ENCODE data around the gene CPSF4L. TPM values are rescaled to one million over a fixed set of nuclear protein-coding genes. Genes with fewer than 3 reads are reported as not detected.

The CPSF4L gene
- total and polyA plus RNA-seq, 2 experiments from 2014 or later: not detected

- no peaks in the 10 kb centered on the region for H3K36me3 ChIP-seq (replicated peaks; ENCODE audit: insufficient read depth, low read depth)
Observed at GRCh38 chr17:73301369-73301768, 39.7 kb upstream of the CPSF4L start.

DNA sequence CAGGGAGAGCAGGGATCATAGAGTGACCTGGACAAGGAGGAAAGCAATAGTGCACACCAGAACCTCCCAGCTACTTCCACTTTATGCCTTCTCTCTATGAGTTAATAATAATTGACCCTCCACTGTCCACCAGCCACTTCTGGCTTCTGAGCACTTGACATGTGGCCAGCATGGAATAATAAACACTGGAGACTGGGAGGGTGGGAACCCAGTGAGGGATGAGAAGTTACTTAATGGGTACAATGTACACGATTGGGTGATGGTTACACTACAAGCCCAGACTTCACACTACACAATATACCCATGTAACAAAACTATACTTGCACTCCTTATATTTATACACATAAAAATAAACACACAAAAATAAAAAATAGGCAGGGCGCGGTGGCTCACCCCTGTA lies 38.7 kb upstream of the CPSF4L start:
- Histone ChIP-seq H2AFZ (no peak overlapping the region), H4K20me1 (ENCODE audit: insufficient read depth, poor library complexity, severe bottlenecking) (peaks cover 90% of the 10 kb centered on the region), H3K4me3 (no peak overlapping the region), H3K27me3 (no peaks in the 10 kb centered on the region), H3K36me3 (replicated peaks; ENCODE audit: insufficient read depth, low read depth) (no peaks in the 10 kb centered on the region), H3K79me2 (peaks cover 99% of the 10 kb centered on the region), H3K27ac (no peak overlapping the region), H3K4me2 (no peak overlapping the region), H3K4me1 (ENCODE audit: insufficient read depth) (peaks cover 37% of the 10 kb centered on the region), H3K9me3 (ENCODE audit: low read depth) (no peaks in the 10 kb centered on the region), H3K9me2 (replicated peaks; ENCODE audit: insufficient read depth) (no peaks in the 10 kb centered on the region)
- DNase-seq (ENCODE audit: low spot score): no peak
- TF ChIP-seq EZH2phosphoT487 (IDR thresholded peaks at IDR 0.05; ENCODE audit: low read depth, severe bottlenecking, unreplicated experiment) (no peak), EZH2 (IDR thresholded peaks at IDR 0.05; ENCODE audit: borderline replicate concordance) (no peak), CTCF (IDR thresholded peaks at IDR 0.05; ENCODE audit: poor library complexity) (no peak)
- 92% methylated on average over 3 of the region's 3 CpGs for WGBS (ENCODE audit: low lambda C conversion rate, missing lambda C conversion rate)

More at GRCh38 chr17:73301369-73301768, 39.7 kb upstream of the CPSF4L start:
- 95% methylated on average over 2 of the region's 2 CpGs for WGBS (ENCODE audit: low lambda C conversion rate, missing lambda C conversion rate)
- Histone ChIP-seq H3K79me2 (peaks cover 99% of the 10 kb centered on the region), H3K27me3 (no peaks in the 10 kb centered on the region), H2AFZ (no peak overlapping the region), H3K4me1 (ENCODE audit: insufficient read depth) (peaks cover 45% of the 10 kb centered on the region), H4K20me1 (ENCODE audit: insufficient read depth, poor library complexity, severe bottlenecking) (peaks cover 90% of the 10 kb centered on the region), H3K4me3 (no peak overlapping the region), H3K9me3 (ENCODE audit: low read depth) (no peaks in the 10 kb centered on the region), H3K27ac (no peak overlapping the region), H3K4me2 (no peak overlapping the region), H3K9me2 (replicated peaks; ENCODE audit: insufficient read depth) (no peaks in the 10 kb centered on the region)
- TF ChIP-seq EZH2 (IDR thresholded peaks at IDR 0.05; ENCODE audit: borderline replicate concordance): no peak
- no peak for TF ChIP-seq EZH2phosphoT487 (IDR thresholded peaks at IDR 0.05; ENCODE audit: low read depth, severe bottlenecking, unreplicated experiment)
- no peak for TF ChIP-seq CTCF (IDR thresholded peaks at IDR 0.05; ENCODE audit: poor library complexity)
- DNase-seq (ENCODE audit: low spot score): no peak

GRCh38 chr17:73297934-73298861 lies 36.5 kb upstream of the CPSF4L start:
- peak overlapping the region; percentile 46 for H3K4me2 ChIP-seq
- no peak for DNase-seq (ENCODE audit: low spot score)
- no peaks in the 10 kb centered on the region for H3K9me2 ChIP-seq (replicated peaks; ENCODE audit: insufficient read depth)
- H2AFZ ChIP-seq: no peak overlapping the region
- H3K27ac ChIP-seq: peak overlapping the region; percentile 16
- H3K9me3 ChIP-seq (ENCODE audit: low read depth): no peaks in the 10 kb centered on the region
- no peak for TF ChIP-seq EZH2 (IDR thresholded peaks at IDR 0.05; ENCODE audit: borderline replicate concordance)
- TF ChIP-seq EZH2phosphoT487 (IDR thresholded peaks at IDR 0.05; ENCODE audit: low read depth, severe bottlenecking, unreplicated experiment): no peak
- no peak for TF ChIP-seq CTCF (IDR thresholded peaks at IDR 0.05; ENCODE audit: poor library complexity)
- peaks cover 26% of the 10 kb centered on the region for H3K4me1 ChIP-seq (ENCODE audit: insufficient read depth)
- H3K36me3 ChIP-seq (replicated peaks; ENCODE audit: insufficient read depth, low read depth): no peaks in the 10 kb centered on the region
- H4K20me1 ChIP-seq (ENCODE audit: insufficient read depth, poor library complexity, severe bottlenecking): peaks cover 92% of the 10 kb centered on the region
- peaks cover 99% of the 10 kb centered on the region for H3K79me2 ChIP-seq
- no peak overlapping the region for H3K4me3 ChIP-seq
- WGBS (ENCODE audit: low lambda C conversion rate, missing lambda C conversion rate): 73% methylated on average over 15 of the region's 15 CpGs
- H3K27me3 ChIP-seq: no peaks in the 10 kb centered on the region
